ENCODE data around the gene ZDHHC24.

GRCh38 chr11:66593303-66593635 is 47.4 kb upstream of the ZDHHC24 start:
- TF ChIP-seq CREB1 (IDR thresholded peaks at IDR 0.05; ENCODE audit: low read depth) (0 out of 2 replicates have a peak, but pooled peaks have one; percentile 3), ETV6 (conservative IDR thresholded peaks at IDR 0.05 in 1 of 2, IDR thresholded peaks at IDR 0.05 in 1 of 2; ENCODE audit: borderline replicate concordance in 1 of 2, low read depth in 1 of 2) (no peak), ZSCAN29 (IDR thresholded peaks at IDR 0.05) (no peak), CREM (IDR thresholded peaks at IDR 0.05; ENCODE audit: low read depth) (no peak), POLR2A (IDR thresholded peaks at IDR 0.05; ENCODE audit: low read depth, low read length) (no peak), CTCF (IDR thresholded peaks at IDR 0.05 in 2 of 3, conservative IDR thresholded peaks at IDR 0.05 in 1 of 3; ENCODE audit: control insufficient read depth in 2 of 3, extremely low read depth in 1 of 3, insufficient read depth in 1 of 3, low read depth in 3 of 3, low read length in 3 of 3) (no peak), GABPA (IDR thresholded peaks at IDR 0.05; ENCODE audit: low read depth) (no peak), MXI1 (IDR thresholded peaks at IDR 0.05; ENCODE audit: low read depth, low read length) (no peak), IKZF1 (conservative IDR thresholded peaks at IDR 0.05) (no peak), NFYA (IDR thresholded peaks at IDR 0.05; ENCODE audit: borderline replicate concordance, low read depth, low read length) (no peak)

Measured in GM12878 (cell line).